OCI-M2 (cell line): ENCODE measurements around the gene PDE4D.

Experiments
- DNase-seq: peaks from one replicate; lab custom pipeline; 2025; ENCODE audit not compliant: unreplicated experiment; lab: John Stamatoyannopoulos, UW

PDE4D gene

DNA sequence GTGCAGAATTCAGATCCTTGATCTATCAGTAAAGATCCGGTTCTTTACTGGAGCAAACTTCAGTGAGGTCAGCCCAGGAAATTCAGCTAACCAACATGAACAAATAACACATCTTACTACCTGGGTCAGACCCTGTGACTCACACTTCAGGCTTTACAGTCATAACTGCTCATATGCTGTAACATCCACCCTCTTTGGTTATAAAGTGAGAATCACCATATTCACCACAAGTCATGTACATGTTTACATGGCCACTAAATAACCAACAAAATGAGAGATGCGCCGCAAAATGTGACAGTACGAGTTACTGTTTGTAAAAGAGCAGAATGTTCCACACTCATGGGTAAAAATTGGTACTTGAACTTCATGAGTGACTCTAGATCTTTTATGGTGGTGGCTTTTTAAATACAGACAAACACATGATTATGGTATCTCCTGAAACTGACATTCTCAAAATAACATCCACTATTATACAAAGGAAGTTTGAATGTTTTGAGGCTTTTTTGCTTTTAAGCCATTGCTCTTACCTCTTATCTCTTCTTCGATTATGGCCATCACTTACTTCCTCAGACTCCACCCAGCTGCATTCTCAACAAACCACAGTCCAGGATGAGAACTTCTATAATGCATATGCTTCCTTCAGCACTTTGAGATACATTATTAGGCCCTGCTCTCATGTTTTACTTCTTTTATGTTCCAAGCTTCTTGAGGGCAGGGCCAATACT is 794.1 kb downstream of the PDE4D start:
- DNase-seq = no peak

DNA sequence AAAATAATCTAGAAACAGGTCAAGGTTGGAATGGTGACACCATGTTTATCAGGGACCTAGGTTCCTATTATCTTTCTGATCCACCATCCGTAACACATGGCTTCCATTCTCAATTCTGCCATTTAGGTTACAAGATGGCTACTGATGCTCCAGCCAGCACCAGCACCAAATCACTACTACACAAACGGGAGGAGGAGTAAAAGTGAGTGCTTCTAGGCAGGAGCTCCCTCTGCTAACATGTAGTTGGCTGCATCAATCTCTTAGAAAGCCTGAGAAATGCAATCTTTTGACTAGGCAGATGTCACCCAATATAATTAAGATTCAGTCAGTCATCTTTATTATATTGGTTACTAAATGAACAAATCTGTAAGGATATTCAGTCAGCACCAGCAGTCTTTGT is 794.8 kb downstream of the PDE4D start:
- DNase-seq = no peak

DNA sequence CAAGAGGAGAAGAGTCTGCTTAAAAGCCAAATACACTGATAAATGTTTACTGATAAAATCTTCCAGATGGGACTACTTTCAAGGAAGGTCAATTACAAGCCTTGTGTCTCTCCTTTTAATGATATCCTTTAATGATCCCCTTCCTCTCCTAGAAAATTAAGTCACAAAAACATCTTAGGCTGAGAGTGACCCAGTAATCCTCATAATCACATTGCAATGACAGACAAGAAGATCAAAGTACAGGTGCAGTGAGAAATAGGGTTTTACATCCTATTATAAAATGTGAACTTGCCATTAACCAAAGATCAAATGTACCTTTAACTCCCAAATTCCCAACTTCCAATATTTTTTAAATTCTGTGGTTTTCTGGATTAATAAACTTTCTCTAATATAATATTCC is 795.8 kb downstream of the PDE4D start:
- no peak for DNase-seq

DNA sequence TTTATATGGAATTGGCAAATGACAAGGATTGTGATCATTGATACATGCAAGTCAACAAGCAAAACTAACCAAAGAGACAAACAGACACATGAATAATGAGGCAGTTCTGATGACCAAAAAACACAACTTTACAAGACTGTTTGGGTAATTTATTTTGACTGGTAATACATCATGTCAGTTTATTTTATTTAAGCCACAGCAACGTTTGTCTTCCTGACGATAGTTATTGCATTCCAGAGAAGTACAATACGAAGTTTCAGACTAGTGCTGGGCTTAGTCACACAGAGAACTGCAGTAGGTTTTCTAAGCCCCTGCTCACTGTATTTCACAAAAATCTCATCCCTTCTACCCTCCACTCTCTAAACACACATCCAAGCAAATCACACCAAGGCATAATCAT is 796.4 kb downstream of the PDE4D start:
- no peak for DNase-seq

DNA sequence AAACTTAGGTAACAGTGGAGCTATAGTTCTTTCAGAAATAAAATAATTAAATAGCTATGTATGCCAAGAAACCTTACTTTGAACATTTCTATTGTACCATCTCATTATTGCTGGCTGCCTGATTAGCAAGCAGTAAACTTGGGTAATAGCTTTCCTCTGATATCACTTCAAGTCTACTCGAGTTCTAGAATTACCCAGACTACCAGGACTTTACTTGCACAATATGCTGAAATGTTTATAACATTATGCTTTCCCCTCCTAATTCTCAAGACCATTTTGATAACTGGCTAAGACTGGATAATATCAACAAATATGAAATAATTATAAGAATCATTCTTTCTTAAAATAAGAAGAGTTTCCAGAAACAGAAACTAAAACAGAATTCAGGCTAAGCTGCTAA is 798.0 kb downstream of the PDE4D start:
- DNase-seq = no peak

DNA sequence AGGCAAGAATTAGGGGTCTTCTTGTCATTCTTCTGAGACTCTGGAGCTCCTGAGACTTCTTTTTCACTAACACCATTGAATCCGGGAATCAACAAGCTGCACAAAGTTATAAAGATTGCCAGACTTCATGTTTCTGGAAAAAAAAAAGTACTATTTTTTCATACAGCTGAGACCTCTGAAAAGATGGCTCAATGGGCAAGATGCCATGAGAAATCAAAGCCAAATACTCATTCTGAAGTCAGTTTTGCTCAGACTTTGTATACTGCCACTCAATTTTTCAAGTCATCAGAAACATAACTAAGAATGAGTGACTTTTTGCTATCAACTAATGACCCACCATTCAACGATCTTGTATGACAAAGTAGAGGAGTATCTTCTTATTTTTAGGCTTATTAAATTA is 798.7 kb downstream of the PDE4D start:
- DNase-seq = no peak

DNA sequence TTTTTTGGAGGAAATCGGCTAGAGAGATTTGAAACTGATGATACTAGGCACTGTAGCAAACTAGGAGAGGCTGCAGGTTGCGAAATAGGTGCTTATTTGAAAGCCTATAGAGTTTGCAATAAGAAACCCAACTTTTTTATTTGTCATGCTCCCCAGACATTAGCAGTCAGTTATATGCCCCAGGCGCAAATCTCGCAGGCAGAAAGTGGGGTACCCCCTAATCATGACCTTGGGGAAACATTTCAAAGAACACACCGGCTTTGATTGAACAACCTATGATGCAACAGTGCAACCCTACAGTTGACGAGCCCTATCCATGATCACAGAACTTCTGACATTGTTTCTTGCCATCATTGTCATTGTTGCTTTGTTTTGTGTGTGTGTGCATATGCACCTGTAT is 800.2 kb downstream of the PDE4D start:
- no peak for DNase-seq

DNA sequence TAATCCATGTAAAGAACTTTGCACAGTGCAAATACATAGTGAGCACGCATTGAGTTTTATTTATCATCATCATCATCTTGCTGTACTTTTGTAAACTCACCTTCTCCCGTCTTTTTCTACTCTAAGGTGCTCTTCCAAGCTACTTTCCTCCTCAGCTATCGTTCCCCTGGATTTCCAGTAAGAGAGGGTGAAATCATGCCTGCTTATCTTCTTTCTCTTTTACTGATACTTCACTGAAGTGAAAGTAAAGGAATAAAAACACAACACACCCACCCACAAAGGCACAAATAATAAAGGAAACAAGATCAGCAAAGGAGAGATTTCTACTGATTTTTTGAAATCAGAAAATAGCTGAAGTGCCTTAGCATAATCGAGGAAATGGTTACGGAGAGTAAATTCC is 800.8 kb downstream of the PDE4D start:
- DNase-seq = no peak

DNA sequence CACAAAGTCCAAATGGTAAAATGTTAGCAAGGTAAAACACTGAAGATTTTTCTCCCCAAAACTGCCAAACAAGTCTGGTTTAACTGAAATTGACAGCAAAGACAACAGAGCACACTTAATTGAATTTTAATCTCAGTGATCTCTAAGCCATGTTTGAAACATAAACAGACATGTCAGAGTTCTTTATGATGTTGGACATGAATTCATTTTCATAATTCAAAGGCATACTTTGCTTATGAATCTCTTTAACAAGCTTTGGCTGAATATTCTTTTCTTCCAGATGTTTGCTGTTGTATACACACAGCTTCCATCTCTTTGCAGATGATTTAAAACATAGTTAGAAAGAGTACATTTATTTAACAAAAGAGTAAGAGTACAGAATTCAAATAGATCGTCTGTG is 801.6 kb downstream of the PDE4D start:
- no peak for DNase-seq

DNA sequence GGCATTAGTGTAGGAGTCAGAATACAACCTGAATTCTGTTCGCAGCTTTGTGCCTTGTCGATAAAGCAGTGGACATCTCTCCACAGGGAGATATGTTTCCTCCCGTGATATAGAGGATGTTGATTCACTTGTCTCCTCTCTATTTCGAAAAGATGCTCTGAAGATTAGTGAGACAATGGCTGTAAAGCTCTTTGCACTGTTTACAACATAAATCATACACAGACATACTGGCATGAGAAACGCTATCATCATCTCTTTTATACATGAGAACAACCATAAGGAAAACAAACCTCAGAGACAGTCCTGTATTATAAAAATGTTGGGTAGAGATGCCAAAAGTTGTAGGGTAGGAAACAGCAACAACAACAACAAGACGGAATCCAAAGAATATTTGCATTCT is 803.2 kb downstream of the PDE4D start:
- DNase-seq = no peak

DNA sequence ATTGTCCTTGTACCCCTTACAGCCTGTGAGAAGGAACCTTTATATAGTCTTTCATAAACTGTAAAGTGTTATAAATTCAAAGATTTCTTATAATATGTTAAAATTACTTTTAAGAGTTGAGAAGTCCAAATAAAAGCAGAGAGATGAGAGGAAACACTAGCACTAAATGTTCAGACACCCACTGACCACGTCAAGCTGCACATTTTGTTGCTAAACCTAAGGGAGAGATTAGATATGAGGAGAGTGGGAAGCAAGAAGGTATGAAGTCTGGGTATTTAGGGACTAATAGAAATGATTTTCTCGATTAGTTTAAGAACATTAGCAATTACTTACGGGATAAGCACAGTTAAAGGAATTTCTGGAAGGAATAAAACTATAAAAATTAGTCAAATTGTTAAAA is 803.8 kb downstream of the PDE4D start:
- no peak for DNase-seq

DNA sequence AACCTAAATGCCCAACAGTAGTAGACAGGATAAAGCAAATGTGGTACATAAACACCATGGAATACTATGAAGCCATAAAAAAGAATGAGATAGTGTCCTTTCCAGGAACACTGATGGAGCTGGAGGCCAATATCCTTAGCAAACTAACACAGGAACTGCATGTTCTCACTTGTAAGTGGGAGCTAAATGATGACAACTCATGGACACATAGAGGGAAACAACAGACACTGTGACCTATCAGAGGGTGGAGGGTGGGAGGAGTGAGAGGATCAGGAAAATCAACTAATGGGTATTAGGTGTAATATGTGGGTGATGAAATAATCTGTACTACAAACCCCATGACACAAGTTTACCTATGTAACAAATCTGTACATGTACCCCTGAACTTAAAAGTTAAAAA is 805.0 kb downstream of the PDE4D start:
- no peak for DNase-seq

DNA sequence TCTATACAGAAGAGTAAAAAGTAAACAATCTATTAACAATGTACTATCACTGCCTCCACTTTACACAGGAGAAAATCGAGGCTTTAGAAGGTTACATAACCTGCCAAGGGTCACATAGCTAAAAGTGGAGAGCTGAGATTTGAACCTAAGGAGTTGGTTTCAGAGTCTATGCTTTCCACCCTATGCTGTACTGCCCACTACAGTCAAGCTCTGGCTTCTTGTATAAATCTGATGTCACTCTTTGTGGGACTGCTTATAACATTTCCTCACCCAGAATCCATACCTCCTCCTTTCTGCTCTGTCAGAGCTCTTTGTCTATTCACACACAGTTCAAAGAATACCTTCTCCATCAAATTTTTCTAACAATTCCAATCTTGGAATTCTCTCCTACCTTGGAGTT is 807.5 kb downstream of the PDE4D start:
- DNase-seq = no peak

DNA sequence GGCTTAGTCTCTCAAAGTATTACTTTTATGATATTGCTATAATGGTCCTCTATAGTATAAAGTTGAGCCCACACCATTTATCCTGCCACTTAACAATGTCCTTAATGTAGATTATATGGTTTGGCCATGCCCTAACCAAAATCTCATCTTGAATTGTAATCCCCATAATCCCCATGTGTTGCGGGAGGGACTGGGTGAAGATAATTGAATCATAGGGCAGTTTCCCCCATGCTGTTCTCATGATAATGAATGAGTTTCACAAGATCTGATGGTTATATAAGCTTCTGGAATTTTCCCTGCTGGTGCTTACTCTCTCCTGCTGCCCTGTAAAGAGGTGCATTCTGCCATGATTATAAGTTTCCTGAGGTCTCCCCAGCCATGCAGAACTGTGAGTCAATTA is 811.8 kb downstream of the PDE4D start:
- no peak for DNase-seq

DNA sequence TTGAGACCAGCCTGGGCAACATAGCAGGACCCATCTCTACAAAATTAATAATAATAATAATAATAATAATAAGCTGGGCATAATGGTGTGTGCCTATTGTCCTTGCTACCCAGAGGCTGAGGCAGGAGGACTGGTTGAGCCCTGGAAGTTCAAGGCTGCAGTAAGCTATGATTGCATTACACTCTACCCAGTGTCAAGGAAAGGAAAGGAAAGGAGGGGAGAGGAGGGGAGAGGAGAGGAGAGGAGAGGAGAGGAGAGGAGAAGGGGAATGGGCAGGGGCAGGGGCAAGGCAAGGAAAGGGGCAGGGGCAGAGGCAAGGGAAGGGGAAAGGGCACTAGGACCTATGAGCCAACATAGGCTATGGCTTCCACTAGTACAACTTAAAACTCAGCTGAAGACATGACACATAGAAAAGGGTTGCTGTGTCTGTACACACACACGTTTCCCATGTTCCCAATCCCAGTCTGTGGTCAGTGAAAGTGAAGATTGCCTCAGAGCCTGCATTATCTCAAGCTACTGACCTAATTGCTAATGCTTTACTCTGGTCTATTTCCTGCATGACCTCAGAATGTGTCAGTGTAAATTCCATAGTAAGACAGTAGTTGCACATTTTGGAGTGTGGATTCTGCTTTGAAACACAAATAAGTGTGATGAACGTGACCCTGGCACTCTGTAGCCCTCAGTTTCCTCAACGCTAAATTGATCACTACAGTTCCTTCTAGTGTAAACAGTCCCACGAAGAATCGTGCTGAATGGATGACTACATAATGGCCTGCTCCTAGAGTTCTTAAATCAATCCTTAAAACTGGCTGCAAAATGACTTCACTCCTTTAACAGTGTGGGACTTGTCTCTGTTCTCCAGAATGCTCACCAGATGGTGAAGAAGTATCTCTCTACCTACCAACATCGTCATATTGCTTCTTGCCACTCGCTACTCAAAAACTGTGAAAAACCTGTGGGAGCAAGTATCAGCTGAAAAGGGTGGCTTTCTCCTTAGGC is 813.6 kb downstream of the PDE4D start:
- no peak for DNase-seq

DNA sequence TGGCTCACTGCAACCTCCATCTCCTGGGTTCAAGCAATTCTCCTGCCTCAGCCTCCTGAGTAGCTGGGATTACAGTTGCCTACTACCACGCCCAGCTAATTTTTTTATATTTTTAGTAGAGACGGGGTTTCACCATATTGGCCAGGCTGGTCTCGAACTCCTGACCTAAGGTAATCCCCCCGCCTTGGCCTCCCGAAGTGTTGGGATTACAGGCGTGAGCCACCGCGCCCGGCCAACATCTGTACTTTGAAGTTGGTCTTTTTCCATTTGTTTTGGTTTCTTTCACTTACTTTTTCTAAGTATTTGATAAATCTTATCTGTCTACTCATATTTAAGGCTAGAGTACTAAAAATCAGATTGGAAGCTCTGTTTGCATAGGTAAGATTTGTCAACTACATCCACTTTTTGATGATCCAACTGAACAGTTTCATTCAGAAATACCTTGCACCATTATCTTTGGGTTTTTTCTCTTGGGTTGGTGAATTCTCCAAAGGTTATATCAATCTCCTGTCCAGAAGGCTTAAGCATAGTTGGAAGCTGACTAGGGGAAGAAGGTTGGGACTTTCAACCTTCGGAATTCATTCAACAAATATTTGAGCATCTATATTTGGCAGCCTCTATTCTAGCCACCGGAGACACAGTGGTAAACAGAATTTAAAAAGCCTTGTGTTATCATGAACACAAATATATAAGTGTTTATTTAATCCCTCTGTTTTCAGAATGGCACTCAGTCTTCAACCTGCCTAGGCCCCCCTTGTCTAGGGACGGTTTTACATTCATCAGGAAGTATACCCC is 821.6 kb downstream of the PDE4D start:
- DNase-seq = no peak

DNA sequence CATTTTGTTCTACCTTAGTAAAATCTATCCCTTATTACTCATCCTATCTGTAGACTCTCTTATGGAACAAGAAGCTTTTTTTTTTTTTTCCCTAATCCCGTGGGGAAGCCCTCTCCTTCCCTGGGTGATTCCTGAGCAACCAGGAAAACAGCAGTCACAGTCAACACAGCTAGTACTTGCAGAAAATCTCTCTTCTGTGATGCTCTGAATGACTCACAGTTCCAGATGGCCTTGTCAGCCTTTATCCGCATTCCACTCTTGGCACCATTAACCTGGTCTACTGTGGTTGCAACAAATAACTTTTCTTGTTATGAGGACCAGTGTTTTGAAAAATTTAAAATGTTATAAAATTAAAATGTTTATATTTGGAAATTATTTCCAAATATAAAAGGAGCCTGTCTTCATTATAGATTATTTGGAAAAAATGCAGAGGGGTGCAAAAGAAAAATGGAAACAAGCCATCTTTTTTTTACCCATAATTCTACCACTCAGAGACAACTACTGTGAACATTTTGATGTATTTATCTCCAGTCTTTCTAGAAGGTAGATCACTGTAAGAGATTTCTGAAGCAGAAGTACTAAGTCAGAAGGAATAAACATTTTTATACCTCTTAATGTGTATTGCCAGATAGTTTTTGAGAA is 824.0 kb downstream of the PDE4D start:
- no peak for DNase-seq

DNA sequence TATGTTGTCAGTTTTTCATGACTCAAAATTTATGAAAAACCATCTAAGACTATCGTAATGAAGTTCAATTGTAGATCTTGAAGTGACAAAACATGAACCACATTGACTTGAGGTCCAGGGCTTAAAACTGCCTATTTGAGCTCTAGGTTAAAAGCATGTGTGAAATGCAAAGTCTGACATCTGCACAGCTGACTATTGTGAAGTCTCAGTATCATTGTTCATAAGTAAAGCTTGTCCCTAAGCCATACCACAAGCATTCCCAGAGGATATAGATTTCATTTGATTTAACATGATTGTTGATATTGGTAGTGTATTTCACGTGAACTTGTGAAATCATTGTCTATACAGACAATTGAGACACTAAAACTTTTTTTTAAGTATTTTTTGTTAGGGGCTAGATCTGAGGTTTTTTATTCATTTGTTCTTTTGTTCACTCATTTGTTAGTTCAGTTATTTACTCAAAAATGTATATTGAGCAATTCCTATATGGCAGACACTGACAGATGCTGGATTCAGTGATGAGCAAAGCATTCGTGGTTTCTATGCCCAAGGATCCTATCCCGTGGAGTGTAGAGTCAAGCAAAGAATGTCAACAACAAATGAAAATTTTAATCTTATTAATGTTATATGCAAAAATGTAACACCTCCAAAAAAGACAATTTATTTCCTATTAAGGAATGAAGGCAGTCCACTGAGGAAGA is 825.4 kb downstream of the PDE4D start:
- DNase-seq = no peak

DNA sequence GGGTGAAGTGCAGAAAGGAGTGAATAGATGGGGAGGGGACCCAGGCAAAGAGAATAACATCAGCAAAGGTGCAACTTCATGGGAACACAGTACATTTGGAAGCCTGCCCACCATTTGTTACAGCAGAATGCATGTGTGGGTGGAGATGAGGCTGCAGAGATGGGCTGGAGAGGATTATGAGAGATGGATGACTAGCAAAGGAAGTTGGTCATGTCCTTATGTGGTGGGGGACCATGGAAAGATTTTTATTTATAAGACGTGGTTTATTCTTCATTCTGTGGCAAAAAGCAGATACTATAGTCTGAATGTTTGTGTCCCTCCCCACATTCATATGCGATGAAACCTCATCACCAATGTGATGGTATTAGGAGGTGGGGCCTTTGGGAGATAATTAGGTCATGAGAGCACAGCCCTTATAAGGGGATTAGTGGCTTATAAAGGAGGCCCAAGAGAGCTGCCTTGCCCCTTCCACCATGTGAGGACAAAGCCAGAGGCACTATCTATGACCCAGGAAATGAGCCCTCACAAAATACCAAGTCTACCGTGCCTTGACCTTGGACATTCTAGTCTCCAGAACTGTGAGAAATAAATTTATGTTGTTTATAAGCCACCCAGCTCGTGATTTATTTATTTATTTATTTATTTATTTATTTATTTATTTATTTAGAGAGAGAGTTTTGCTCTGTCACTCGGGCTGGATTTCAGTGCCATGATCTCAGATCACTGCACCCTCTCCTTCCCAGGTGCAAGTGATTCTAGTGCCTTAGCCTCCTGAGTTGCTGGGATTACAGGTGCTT is 827.0 kb downstream of the PDE4D start:
- no peak for DNase-seq

DNA sequence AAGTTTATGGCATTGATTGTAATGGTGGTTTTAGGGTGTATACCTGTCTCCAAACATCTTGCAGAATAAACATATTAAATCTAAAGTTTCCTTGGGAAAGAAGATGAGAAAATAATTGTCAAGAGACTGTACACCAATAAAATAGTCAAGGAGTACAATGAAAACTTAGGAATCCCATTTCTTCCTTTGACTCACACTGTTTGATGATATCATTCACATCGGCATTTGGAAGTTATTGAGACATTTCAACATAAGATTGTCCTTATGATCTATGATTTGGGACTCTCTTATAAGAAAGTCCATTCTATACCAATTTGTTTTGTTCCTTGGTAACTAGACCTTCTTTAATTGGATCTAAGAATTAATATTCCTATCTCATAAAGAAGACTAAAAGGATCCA is 828.0 kb downstream of the PDE4D start:
- no peak for DNase-seq
